SH-SY5Y (cell line): Measurements from ENCODE around the gene IL36G.

Experiments used
- GATA2 ChIP-seq: IDR thresholded peaks from 2 replicates; pipeline ENCODE4 v1.6.1; 2011; ENCODE audit warnings: mild to moderate bottlenecking, low read depth, low read length
- GATA3 ChIP-seq: IDR thresholded peaks from 2 replicates; pipeline ENCODE4 v1.6.1; 2011; ENCODE audit warnings: low read depth, mild to moderate bottlenecking, low read length, moderate library complexity

Gene IL36G

DNA sequence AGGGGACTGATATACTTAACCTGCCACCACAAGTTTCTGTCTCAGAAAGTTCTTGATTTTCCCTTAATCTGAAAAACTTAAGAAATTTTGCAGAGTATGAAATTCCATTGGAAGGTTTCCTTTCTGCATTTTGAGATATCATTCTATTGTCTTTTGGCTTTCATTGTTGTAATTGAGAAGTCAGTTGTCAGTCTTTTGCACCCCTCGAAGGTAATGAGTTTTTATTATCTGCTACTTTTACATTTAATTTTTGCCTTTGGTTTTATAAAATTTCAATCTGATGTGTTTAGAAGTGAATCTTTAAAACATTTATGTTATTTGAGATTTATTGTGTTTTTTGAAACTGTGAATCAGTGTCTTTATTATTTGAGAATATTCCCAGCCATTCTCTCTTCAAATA is 22.6 kb downstream of the IL36G start:
- no peak for TF ChIP-seq GATA3
- TF ChIP-seq GATA2 = no peak

DNA sequence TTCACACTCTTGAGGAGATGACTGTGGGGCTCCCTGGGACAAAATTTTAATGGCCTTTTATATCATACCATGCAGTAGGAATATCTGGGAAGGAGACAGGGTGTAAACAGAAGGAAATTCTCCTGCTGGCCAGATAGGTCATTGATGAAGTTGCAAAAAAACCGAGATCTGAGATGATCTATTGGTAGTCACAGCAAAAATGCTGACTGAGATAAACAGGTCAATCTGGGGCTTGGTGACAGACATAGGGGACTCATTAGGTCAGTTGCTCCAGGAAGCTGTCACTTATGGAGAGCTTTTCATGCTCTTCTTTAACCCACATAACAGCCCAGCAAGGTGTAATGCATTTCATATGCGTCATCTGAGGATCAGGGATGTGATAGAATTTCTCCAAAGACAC is 24.9 kb downstream of the IL36G start:
- TF ChIP-seq GATA3 (no peak), GATA2 (no peak)

DNA sequence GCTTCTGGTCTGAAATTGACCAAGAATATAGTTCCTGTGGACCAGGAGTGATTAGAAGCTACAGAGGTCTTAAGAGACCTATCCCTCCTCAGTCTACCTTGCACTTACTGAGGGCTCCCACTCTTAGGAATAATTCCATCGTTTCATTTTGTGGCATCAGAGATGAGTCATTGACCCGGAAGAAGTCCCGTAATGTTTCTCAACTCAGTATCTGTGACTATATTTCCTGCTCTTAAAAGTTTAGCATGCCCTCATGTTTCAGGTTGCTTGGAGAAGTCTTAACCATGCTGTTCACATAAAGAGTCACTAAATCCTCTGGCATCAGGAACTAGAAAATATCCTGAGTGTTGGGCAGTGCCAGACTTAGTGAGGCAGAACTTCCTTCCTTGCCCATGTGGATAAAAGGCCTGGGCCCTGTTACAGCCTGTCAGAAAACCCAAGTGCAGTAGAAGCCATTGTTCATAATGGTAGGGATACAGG is 27.3 kb downstream of the IL36G start, which contains the start of gene IL36A:
IL36A (plus strand) TSS at position 430 of the 480 bp plus-strand sequence. CDS start 413 bp downstream, outside the sequence.
- TF ChIP-seq GATA2 (no peak), GATA3 (no peak)

DNA sequence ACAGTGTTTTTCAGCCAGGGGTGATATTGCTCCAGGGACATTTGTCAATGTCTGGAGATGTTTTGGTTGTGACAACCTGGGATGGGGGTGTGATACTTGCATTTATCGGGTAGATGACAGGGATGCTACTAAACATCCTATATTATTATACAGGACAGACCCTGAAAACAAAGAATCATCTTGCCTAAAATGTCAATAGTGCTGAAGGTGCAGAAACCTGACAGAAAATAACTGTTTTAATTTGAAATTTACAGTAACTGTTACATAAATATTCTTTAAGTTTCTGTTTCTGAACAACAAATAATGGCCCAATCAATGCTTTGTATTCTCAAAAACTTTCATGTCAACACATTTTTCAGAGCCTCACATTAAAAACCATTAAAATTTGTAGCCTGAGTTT is 29.4 kb downstream of the IL36G start:
- TF ChIP-seq GATA3 = no peak
- TF ChIP-seq GATA2 = no peak

- TF ChIP-seq GATA2 (no peak), GATA3 (no peak)
Observed at GRCh38 chr2:113009622-113010021, 31.8 kb downstream of the IL36G start.

- TF ChIP-seq GATA3 = no peak
- TF ChIP-seq GATA2 = no peak
Observed at GRCh38 chr2:113010088-113010487, 32.3 kb downstream of the IL36G start.

DNA sequence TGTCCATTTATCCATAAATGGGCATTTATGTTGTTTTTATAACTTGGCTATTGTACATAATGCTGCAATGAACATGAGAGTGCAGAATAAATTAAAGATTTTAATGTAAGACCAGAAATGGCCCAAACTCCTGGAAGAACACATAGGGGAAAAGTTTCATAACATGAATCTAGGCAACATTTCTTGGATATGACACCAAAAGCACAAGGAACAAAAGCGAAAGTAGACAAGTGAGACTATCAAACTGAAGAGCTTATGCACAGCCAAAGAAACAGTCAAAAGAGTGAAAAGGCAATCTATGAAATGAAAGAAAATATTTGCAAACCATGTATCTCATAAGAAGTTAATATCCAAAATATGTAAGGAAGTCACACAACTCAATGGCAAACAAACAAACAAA is 33.3 kb downstream of the IL36G start:
- TF ChIP-seq GATA3 (no peak), GATA2 (no peak)

DNA sequence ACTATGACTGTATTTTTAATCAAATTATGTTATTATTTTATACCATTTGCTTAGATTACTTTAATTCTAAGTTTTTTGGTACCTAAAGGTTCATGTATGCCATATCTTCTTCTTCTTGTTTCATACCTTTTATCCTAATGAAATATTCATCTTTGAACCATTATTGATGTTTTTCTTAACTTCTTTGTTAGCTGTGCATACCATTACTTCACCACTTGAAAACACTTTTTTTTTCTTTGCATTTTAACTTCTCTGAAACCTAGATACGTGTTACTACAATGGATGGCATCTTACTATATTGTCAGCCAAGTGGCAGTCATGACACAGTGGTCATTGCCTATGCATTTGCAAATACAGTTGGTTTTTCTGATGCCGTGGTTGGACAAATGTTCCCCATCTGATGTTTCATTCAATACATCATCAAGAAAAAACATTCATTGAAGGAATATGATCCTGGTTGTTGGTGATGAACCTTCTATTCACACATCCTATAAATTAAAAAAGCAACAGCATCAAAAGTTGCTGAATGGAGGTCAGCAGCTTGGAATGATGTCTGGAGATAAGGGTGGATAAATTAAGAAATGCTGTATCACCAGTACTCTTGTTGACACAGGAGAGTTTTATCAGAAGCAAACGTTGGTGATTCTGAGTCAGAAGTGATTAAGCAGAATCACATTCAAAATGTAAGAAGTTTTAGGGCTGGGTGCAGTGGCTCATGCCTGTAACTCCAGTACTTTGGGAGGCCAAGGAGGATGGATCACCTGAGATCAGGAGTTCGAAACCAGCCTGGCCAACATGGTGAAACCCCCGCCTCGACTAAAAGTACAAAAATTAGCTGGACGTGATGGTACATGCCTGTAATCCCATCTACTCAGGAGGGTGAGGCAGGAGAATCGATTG is 34.9 kb downstream of the IL36G start:
- TF ChIP-seq GATA2 = no peak
- no peak for TF ChIP-seq GATA3

- TF ChIP-seq GATA2 (no peak), GATA3 (no peak)
Observed at GRCh38 chr2:113013336-113013661, 35.5 kb downstream of the IL36G start.

- TF ChIP-seq GATA3 (no peak), GATA2 (no peak)
Observed at GRCh38 chr2:113014067-113014466, 36.3 kb downstream of the IL36G start.

DNA sequence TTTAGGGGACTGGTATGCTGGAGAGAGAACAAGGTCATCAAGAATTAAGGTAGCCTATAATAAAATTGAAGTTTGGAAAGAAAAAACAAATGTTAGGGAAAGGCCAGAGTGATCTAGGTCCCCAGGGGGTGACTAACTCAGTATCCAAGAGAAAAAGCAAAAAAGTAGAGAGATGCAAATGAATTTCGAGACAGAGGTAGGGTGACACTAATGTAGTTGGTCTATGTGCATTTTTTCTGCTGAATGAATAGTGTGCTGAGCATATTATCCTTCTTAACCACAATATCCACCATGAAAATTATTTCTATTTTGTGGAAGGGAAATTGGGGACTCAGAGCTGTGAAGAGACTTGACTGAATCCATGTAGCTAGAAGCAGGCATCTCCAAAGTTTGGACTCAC is 37.2 kb downstream of the IL36G start:
- TF ChIP-seq GATA2 (no peak), GATA3 (no peak)

GRCh38 chr2:113015655-113016054 is 37.8 kb downstream of the IL36G start:
- TF ChIP-seq GATA3 (no peak), GATA2 (no peak)

DNA sequence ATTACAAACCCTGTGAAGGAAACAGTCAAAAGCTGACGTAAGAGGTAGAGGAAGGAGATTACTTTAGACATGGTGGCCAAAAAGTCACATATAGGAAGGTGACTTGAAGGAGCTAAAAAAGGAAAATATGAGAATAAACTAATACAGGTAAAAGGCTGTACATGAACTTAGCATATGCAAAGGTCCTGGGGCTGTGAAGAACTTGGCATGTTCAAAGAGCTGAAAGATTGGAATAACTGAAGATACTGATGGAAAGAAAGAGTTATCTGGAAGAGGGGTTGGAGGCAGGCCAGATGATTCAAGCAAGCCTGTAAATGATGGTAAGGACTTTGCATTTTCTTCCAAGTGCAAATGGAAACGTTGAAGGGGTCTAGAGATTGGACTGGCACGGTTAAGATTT is 40.7 kb downstream of the IL36G start:
- TF ChIP-seq GATA3 (no peak), GATA2 (no peak)

GRCh38 chr2:113021312-113021711 is 43.5 kb downstream of the IL36G start:
- no peak for TF ChIP-seq GATA3
- TF ChIP-seq GATA2 = no peak

GRCh38 chr2:113024764-113025163 is 47.0 kb downstream of the IL36G start:
- TF ChIP-seq GATA3 = no peak
- no peak for TF ChIP-seq GATA2

DNA sequence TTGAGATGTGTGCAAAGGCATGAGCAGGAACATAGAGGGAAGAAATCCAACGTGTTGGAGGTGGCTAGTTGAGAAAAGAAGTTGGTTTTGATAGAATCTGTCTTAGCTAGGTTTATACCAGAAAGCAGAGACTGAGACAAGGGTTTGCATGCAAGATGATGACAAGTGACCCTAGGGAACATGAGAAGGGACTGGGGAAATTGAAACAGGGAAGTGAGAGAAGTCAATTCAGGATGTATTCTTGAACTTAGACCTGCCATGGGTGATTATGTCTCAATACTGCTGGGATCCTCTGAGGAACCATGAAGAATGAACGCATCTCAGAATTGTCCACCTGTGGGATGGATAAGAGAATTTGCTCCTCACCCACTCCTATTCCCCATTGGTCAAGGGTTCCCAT is 47.9 kb downstream of the IL36G start:
- no peak for TF ChIP-seq GATA2
- no peak for TF ChIP-seq GATA3

GRCh38 chr2:113027691-113028090 is 49.9 kb downstream of the IL36G start:
- TF ChIP-seq GATA3 (no peak), GATA2 (no peak)

GRCh38 chr2:113028112-113028511 is 50.3 kb downstream of the IL36G start:
- TF ChIP-seq GATA2 (no peak), GATA3 (no peak)
